ENCODE data around the gene ENGASE. TPM values are rescaled to one million over a fixed set of nuclear protein-coding genes. Genes with fewer than 3 reads are reported as not detected.

Gene ENGASE
- total RNA-seq, 1 donor from 2014 or later = 51.5 TPM

GRCh38 chr17:79126139-79126538, 51.5 kb downstream of the ENGASE start:
- Mint-ChIP-seq H3K4me1 (ENCODE audit: low read depth, unreplicated experiment) (peaks cover 7% of the 10 kb centered on the region), H3K36me3 (ENCODE audit: unreplicated experiment) (peaks cover 2% of the 10 kb centered on the region), H3K27ac (ENCODE audit: unreplicated experiment) (no peak overlapping the region), H3K4me3 (ENCODE audit: unreplicated experiment) (no peak overlapping the region), H3K27me3 (ENCODE audit: unreplicated experiment) (peaks cover 10% of the 10 kb centered on the region), H3K9me3 (ENCODE audit: unreplicated experiment) (peaks cover 13% of the 10 kb centered on the region)
- no peak for TF ChIP-seq CTCF (IDR thresholded peaks at IDR 0.05; ENCODE audit: partially characterized antibody, unreplicated experiment)
- DNase-seq = no peak

- no peak for TF ChIP-seq CTCF (IDR thresholded peaks at IDR 0.05; ENCODE audit: partially characterized antibody, unreplicated experiment)
- H3K9me3 Mint-ChIP-seq (ENCODE audit: unreplicated experiment) = peaks cover 22% of the 10 kb centered on the region
- H3K27ac Mint-ChIP-seq (ENCODE audit: unreplicated experiment) = no peak overlapping the region
- H3K27me3 Mint-ChIP-seq (ENCODE audit: unreplicated experiment) = peaks cover 14% of the 10 kb centered on the region
- peaks cover 6% of the 10 kb centered on the region for H3K36me3 Mint-ChIP-seq (ENCODE audit: unreplicated experiment)
- H3K4me1 Mint-ChIP-seq (ENCODE audit: low read depth, unreplicated experiment) = peaks cover 7% of the 10 kb centered on the region
- H3K4me3 Mint-ChIP-seq (ENCODE audit: unreplicated experiment) = no peak overlapping the region
- DNase-seq = no peak
Observed at GRCh38 chr17:79127534-79128135, 53.0 kb downstream of the ENGASE start.

GRCh38 chr17:79129523-79129922, 54.9 kb downstream of the ENGASE start:
- peaks cover 7% of the 10 kb centered on the region for H3K4me1 Mint-ChIP-seq (ENCODE audit: low read depth, unreplicated experiment)

GRCh38 chr17:79130536-79131273, 56.1 kb downstream of the ENGASE start:
- no peak for DNase-seq
- H3K27ac Mint-ChIP-seq (ENCODE audit: unreplicated experiment) = no peak overlapping the region
- H3K9me3 Mint-ChIP-seq (ENCODE audit: unreplicated experiment) = peaks cover 23% of the 10 kb centered on the region
- peaks cover 6% of the 10 kb centered on the region for H3K36me3 Mint-ChIP-seq (ENCODE audit: unreplicated experiment)
- TF ChIP-seq CTCF (IDR thresholded peaks at IDR 0.05; ENCODE audit: partially characterized antibody, unreplicated experiment) = no peak
- H3K27me3 Mint-ChIP-seq (ENCODE audit: unreplicated experiment) = peaks cover 11% of the 10 kb centered on the region
- H3K4me3 Mint-ChIP-seq (ENCODE audit: unreplicated experiment) = no peak overlapping the region
- peaks cover 7% of the 10 kb centered on the region for H3K4me1 Mint-ChIP-seq (ENCODE audit: low read depth, unreplicated experiment)

More at GRCh38 chr17:79129523-79129922, 54.9 kb downstream of the ENGASE start:
- peaks cover 6% of the 10 kb centered on the region for H3K36me3 Mint-ChIP-seq (ENCODE audit: unreplicated experiment)
- peaks cover 23% of the 10 kb centered on the region for H3K9me3 Mint-ChIP-seq (ENCODE audit: unreplicated experiment)
- no peak for DNase-seq
- H3K4me3 Mint-ChIP-seq (ENCODE audit: unreplicated experiment) = no peak overlapping the region
- peaks cover 11% of the 10 kb centered on the region for H3K27me3 Mint-ChIP-seq (ENCODE audit: unreplicated experiment)
- no peak for TF ChIP-seq CTCF (IDR thresholded peaks at IDR 0.05; ENCODE audit: partially characterized antibody, unreplicated experiment)
- H3K27ac Mint-ChIP-seq (ENCODE audit: unreplicated experiment) = no peak overlapping the region

GRCh38 chr17:79131274-79131635, 56.6 kb downstream of the ENGASE start:
- no peak for DNase-seq
- Mint-ChIP-seq H3K27ac (ENCODE audit: unreplicated experiment) (no peak overlapping the region), H3K9me3 (ENCODE audit: unreplicated experiment) (peaks cover 23% of the 10 kb centered on the region), H3K4me1 (ENCODE audit: low read depth, unreplicated experiment) (peaks cover 7% of the 10 kb centered on the region), H3K36me3 (ENCODE audit: unreplicated experiment) (peaks cover 6% of the 10 kb centered on the region), H3K27me3 (ENCODE audit: unreplicated experiment) (peaks cover 15% of the 10 kb centered on the region), H3K4me3 (ENCODE audit: unreplicated experiment) (no peak overlapping the region)
- no peak for TF ChIP-seq CTCF (IDR thresholded peaks at IDR 0.05; ENCODE audit: partially characterized antibody, unreplicated experiment)
